ENCODE results near the gene PGAP3. TPM values are rescaled to one million over a fixed set of nuclear protein-coding genes. Genes with fewer than 3 reads are reported as not detected.
A peak's percentile ranks its signal among the peaks of the same experiment; 100 is the strongest.

The PGAP3 gene
- total RNA-seq, 1 donor: 11.1 TPM

DNA sequence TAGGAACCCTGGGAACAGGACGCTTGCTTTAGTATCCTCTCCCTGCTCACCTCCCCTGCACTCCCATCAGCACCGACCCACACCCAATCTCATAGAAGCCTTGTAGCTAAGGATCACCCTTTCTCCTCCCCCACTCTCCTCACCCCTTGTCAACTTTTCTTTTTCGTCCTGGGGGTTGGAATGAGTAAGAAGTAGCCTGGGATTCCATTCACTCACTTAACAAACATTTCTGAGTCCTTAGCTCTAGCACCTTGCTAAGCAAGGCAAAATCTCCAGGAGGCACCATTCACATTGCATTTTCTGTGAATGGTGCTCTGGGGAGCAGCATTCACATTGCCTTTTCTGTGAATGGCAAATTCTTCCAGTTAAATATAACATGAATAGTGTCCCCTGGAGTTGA is 1.1 kb upstream of the PGAP3 start:
- TF ChIP-seq, protein P1, sequence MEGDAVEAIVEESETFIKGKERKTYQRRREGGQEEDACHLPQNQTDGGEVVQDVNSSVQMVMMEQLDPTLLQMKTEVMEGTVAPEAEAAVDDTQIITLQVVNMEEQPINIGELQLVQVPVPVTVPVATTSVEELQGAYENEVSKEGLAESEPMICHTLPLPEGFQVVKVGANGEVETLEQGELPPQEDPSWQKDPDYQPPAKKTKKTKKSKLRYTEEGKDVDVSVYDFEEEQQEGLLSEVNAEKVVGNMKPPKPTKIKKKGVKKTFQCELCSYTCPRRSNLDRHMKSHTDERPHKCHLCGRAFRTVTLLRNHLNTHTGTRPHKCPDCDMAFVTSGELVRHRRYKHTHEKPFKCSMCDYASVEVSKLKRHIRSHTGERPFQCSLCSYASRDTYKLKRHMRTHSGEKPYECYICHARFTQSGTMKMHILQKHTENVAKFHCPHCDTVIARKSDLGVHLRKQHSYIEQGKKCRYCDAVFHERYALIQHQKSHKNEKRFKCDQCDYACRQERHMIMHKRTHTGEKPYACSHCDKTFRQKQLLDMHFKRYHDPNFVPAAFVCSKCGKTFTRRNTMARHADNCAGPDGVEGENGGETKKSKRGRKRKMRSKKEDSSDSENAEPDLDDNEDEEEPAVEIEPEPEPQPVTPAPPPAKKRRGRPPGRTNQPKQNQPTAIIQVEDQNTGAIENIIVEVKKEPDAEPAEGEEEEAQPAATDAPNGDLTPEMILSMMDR (IDR thresholded peaks at IDR 0.05; ENCODE audit: insufficient read depth, low read length): no peak
- peak overlapping the region; percentile 82 for H3K4me3 ChIP-seq (ENCODE audit: low read depth, low read length)
- no peak for DNase-seq (ENCODE audit: low read depth)

DNA sequence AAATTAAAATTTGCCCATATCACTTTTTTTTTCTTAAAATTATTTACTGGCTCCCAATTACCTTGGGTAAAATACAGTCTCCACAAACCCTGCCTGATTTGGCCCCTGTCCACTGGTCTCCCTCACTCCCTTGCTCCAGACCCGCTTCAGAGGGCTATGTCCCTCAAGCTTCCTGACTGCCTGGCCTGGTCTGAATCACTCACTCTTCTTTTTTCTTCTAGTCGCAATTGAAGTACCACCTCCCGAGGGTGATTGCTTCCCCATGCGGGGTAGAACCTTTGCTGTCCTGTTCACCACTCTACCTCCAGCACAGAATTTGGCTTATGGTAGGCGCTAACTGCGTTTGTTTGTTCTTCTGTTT is 598 bp upstream of the PGAP3 start:
- TF ChIP-seq, protein P1 (IDR thresholded peaks at IDR 0.05; ENCODE audit: insufficient read depth, low read length): no peak
- DNase-seq (ENCODE audit: low read depth): peak; percentile 13
- peak overlapping the region; percentile 82 for H3K4me3 ChIP-seq (ENCODE audit: low read depth, low read length)

DNA sequence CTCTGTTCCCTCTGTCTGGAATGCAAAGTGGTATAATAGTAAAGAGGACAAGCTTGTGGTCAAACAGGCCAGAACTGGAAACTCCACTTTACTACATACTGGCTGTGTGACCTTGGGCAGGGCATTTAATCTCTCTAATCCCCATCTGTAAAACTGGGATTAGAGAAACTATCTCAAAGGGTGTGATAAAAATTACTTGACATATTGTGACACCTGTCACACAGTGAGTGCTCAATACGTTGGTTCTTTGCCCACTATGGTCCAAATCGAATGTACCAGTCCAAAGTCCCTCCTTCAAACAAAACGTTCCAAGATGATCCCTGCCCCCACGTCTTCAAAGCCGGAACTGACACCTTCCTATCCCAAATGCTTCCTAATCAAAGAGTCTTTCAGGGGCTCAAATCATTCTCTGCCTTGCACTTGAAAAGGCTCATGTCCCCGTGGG is 734 bp downstream of the PGAP3 start:
- peak overlapping the region; percentile 82 for H3K4me3 ChIP-seq (ENCODE audit: low read depth, low read length)
- DNase-seq (ENCODE audit: low read depth): no peak
- TF ChIP-seq, protein P1 (IDR thresholded peaks at IDR 0.05; ENCODE audit: insufficient read depth, low read length): no peak

DNA sequence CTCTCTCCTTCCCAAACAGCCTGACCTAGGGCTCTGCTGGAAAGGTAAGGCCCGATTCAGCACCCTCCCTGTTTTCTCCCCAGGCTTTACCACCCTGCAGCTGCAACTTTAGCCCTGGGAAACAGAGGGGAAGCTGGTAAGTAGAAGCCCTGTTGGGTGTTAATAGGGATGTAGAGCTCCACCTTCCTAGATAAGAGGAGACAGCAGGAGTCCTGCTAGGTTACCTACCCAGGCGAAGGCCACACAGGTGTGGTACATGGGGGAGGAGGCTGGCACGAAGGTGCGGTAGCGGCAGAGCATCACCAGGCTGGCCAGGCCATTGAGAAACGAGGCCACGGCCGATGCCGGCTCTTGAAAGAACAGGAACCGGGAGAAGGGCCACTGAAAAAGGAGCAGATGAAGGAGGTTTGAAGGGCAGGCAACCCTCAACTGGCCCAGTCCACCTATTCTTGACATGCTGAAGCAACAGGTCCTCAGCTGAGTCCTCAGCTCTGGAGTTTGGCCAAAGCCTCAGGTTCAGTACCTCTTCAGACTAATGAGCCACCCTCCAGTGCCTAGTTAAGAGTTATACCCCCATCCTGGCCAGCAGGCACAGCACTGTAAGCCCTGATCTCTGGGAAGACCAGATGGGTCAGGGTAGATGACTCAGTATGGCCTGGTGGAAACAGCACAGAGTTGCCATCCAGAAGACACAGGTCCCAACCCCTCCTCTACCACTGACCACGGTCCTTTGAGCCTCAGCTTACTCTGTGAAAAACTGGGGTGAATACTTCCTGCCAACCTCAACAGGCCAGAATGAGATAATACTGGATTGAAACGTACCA is 3.3 kb downstream of the PGAP3 start:
- no peak overlapping the region for H3K4me3 ChIP-seq (ENCODE audit: low read depth, low read length)
- DNase-seq (ENCODE audit: low read depth): no peak
- TF ChIP-seq, protein P1 (IDR thresholded peaks at IDR 0.05; ENCODE audit: insufficient read depth, low read length): no peak

DNA sequence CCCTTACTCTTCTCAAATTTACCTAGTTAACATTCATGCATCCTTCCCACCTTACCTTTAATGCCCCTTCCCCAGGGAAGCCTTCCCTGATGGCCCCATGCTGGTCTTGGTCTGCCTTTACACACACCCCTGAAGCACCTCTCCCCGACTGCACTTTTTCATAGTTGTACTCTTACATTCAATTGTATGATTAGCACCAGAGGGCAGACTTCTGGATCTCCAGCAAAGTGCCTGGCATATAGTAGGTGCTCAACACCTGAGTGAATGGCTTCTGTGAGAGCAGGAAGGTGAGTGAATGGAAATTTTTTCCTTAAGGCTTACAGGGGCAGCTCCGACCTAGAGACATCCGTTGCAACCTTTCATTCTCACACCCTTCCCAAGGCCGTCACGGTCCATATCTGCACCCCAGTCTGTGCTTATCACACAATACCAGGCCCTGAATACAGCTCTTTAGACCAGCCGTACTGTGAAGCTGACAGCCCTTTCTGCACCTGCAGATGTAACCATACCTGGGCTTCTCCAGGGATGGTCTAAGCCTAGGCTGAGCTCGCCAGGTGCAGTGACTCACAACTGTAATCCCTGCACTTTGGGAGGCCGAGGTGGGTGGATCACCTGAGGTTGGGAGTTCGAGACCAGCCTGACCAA is 4.4 kb downstream of the PGAP3 start:
- TF ChIP-seq, protein P1 (IDR thresholded peaks at IDR 0.05; ENCODE audit: insufficient read depth, low read length): no peak
- no peak for DNase-seq (ENCODE audit: low read depth)
- no peak overlapping the region for H3K4me3 ChIP-seq (ENCODE audit: low read depth, low read length)

DNA sequence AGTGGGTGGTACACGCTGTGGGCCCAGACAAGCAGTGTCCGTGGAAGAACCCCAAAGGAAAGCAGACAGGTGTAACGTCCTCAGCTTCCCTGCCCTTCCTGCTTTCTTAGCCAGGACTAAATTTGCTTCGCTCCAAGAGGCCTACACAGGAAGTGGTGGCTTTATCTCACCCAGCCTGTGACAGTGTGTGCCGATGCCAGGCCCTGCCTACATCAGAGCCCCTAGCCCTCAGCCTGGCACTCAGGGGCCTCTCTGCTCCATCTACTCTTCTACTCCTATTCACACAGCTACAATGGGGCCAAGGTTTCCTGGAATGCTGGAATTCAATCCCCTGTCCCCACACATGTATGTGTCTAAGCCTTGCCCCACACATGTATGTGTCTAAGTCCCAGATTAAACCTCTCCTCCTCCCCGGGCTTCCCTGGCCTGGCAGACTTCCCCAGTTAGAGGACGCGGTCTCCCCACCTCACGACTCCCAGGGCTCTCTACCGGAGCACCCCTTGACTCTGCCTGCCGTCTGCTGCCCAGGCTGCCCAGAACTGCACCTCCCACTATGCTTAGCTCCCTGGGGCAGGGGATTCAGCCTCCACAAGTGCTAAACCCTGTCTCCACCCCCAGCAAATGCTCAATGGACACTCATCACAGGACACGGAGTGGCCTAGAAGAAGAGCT is 8.2 kb downstream of the PGAP3 start:
- no peak for DNase-seq (ENCODE audit: low read depth)
- no peak overlapping the region for H3K4me3 ChIP-seq (ENCODE audit: low read depth, low read length)
- TF ChIP-seq, protein P1 (IDR thresholded peaks at IDR 0.05; ENCODE audit: insufficient read depth, low read length): no peak
